HG02571 (cell line): ENCODE results near the gene WDR13.
"Not testable (repeated sequence)": the region's sequence is repeated elsewhere in the genome, so short reads cannot be mapped to it uniquely, and the experiment has no call there.

Experiments
- ATAC-seq: cut with Tn5 transposase; IDR thresholded peaks from one replicate; pipeline ENCODE4 v1.9.1; 2021; ENCODE audit warnings: mild to moderate bottlenecking, moderate library complexity; ENCODE audit not compliant: unreplicated experiment

The WDR13 gene

GRCh38 chrX:48652055-48652579 lies 54.8 kb downstream of the WDR13 start:
- ATAC-seq = not testable (repeated sequence)

- ATAC-seq = not testable (repeated sequence)
Observed at GRCh38 chrX:48654746-48655145, 57.5 kb downstream of the WDR13 start.
